Stimulated activated CD8-positive, alpha-beta memory T cell treated with anti-CD3 and anti-CD28 coated beads, Interleukin-7, amount 100 ng/mL, for 4 hours (primary cell): ENCODE results near the gene CCNB2.

ENCODE experiments used
- DNase-seq, 2 donors: peaks; one replicate each; pipeline ENCODE4 v3.0.0-alpha.2; 2020; ENCODE audit warnings: low read depth in 2 of 2

CCNB2 gene

GRCh38 chr15:59166601-59167265, 61.8 kb downstream of the CCNB2 start:
- DNase-seq: no peak

DNA sequence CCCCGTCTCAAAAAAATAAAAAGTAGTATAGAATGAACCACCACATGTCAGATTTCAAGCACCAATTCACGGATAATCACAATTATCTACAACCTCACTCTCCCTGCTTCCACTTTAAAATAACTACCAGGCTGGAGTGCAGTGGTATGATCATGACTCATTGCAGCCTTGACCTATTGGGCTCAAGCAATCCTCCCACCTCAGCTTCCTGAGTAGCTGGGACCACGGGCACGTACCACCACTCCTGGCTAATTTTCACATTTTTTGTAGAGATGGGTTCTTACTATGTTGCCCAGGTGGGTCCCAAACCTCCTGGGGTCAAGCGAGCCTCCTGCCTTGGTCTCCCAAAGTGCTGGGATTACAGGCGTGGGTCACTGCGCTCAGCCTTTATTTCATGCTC, 63.6 kb downstream of the CCNB2 start:
- DNase-seq: no peak

- DNase-seq: no peak
Measured at GRCh38 chr15:59169251-59169708, 64.3 kb downstream of the CCNB2 start.

DNA sequence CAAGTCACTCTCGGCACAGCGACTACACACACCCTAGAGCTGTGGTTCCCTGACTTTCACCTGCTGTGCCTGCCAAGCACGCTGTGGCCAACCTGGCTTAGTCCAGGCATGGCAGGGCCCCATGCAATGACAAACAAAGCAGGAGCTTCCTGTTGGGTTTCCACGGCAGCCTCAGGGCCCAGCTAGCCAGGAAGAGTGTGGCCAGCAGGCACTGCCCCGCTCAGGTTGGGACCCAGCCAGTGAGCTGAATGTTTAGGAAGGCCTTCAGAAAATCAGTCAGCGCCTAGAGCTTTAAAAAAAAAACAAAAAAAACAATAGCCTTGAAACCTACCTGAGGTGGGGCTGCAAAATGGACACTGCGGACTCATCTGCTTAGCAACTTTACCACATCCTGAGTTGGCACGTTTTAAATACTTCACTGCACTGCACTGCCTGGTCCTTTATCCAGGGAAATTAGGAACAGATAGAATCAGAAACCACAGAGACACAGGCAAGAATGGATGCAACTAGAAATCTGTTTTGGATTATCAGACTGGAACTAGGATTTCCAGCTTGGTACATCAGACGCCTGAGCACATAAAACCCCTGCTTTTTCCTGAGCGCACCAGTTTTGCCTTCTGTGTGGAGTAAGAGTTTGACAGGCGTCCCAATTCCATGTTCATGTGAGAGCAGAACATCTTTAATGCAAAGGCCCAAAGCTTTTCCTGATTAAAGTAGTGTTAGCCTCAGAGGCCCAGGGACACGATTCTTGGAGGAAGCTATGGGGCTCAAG, 65.5 kb downstream of the CCNB2 start:
- DNase-seq: no peak

GRCh38 chr15:59171067-59171397, 66.1 kb downstream of the CCNB2 start:
- no peak for DNase-seq

DNA sequence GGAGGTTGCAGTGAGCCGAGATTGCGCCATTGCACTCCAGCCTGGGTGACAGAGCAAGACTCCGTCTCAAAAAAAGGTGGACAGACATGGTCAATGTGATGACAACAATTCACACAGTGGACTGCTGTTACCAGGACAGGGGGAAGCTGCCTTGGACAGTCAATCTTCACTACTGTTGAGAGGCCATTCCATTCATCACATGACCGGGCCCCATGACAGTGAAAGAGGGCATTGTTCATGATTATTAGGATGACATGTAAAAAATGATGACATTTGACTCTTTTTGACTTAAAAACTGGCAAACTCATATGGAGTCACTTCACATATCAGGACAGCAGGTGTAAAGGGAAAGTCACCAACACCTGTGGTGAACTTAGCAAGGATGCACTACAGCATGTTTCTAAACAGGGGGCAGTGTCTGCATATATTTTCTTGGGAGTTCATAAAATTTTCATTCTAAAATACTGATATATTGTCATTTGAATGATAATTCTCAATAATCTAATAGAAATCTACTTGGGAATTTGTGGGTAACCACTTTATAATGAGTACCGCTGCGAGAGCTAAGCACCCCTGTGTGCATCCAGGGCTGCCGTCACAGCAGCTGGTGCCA, 67.4 kb downstream of the CCNB2 start:
- DNase-seq: no peak

- DNase-seq: no peak
Measured at GRCh38 chr15:59173194-59173593, 68.2 kb downstream of the CCNB2 start.

- no peak for DNase-seq
Measured at GRCh38 chr15:59174151-59174834, 69.3 kb downstream of the CCNB2 start.
